ENCODE results near the gene CXCR6.

The CXCR6 gene

DNA sequence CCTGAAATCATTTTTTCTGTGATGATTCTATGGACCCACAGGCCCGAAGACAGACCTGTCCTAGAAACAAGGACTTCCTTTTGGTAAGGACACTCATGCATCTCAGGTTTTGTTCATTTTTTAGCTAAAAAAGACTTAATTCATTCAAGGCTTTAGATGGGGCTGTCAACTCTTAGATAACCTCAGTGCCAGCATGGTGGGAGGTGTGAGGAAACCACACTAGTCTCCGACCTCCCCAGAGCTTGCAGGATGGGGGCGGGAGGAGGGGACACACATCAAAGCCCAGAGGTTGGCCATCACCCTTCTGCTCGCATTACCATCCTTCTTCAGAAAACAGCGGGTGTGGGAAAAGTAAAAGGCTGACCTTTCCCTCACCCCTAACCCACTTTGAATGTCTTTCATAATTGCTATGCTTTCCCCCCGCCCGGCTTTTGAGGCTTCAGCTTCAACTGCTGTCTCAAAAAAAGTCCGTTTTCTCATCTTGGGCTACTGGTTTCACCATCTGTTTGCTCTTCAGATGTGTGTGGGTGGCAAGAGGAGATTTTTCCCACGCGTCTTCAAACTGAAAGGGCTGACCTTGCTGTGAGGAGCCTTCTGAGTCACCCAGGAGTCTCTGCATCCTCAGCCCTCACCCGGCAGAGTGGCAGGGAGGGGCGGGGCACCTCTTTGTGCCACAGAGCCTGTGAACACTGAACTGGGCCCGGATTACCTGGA lies 27.6 kb upstream of the CXCR6 start:
- no peak for TF ChIP-seq USF1 (IDR thresholded peaks at IDR 0.05)
- no peak for TF ChIP-seq CREB1 (IDR thresholded peaks at IDR 0.05; ENCODE audit: low read depth)

DNA sequence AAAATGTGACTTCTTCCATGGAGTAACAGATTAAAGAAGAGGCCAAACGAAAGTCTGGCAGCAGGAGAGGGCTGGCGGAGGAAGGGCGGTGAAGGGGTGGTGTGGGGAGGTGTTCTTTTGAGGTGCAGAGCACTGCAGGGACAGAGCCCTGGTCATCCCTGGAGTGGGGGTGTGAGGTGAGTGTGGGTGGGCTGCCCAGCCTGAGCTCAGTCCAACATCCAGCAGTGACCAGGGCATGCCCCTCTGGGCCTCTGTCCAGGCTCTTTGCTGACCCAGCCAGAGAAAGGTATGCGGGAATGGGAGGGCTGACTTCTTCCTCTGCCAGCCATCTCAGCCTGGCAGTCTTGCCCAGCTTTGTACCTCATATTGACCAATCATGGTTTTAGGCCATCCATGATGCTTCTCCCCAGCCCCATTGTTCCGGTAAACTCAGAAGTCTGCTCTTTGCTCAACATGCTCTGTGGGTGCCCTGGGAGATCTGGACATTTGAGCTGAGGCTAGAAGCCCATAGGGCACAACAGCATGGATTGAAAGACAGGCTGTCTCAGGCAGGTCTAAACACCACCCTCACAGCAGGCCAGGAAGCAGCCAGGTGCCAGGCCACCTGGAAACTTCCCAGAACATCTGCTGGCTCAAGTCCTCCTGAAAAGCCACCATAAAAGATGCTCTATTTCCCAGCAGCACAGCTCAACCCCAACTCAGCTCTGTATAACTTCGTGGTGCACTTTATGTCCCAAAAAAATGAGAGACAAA lies 25.9 kb upstream of the CXCR6 start:
- TF ChIP-seq FOXM1 (IDR thresholded peaks at IDR 0.05; ENCODE audit: borderline replicate concordance, low read depth) = no peak
- no peak for TF ChIP-seq ZBTB7A (IDR thresholded peaks at IDR 0.05; ENCODE audit: low read depth)
- TF ChIP-seq RAD21 (IDR thresholded peaks at IDR 0.05; ENCODE audit: low read depth) = no peak
- TF ChIP-seq CEBPB (IDR thresholded peaks at IDR 0.05) = no peak
- TF ChIP-seq, protein P1, sequence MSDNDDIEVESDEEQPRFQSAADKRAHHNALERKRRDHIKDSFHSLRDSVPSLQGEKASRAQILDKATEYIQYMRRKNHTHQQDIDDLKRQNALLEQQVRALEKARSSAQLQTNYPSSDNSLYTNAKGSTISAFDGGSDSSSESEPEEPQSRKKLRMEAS (IDR thresholded peaks at IDR 0.05) = no peak
- TF ChIP-seq TAF1 (IDR thresholded peaks at IDR 0.05; ENCODE audit: low read depth) = no peak
- no peak for TF ChIP-seq CREB1 (IDR thresholded peaks at IDR 0.05; ENCODE audit: low read depth)
- TF ChIP-seq TCF12 (IDR thresholded peaks at IDR 0.05; ENCODE audit: low read depth) = no peak
- TF ChIP-seq NFIC (IDR thresholded peaks at IDR 0.05) = no peak
- TF ChIP-seq YY1 (IDR thresholded peaks at IDR 0.05; ENCODE audit: low read depth) = no peak
- TF ChIP-seq TEAD4 (IDR thresholded peaks at IDR 0.05) = no peak

GRCh38 chr3:45921158-45922038 lies 21.9 kb upstream of the CXCR6 start:
- no peak for TF ChIP-seq EGR1 (IDR thresholded peaks at IDR 0.05)
- no peak for TF ChIP-seq TCF12 (IDR thresholded peaks at IDR 0.05; ENCODE audit: low read depth)
- TF ChIP-seq EP300 (IDR thresholded peaks at IDR 0.05; ENCODE audit: borderline replicate concordance) = no peak
- TF ChIP-seq YY1 (IDR thresholded peaks at IDR 0.05; ENCODE audit: low read depth) = no peak
- TF ChIP-seq, protein P1 (IDR thresholded peaks at IDR 0.05) = no peak
- TF ChIP-seq ZBTB7A (IDR thresholded peaks at IDR 0.05; ENCODE audit: low read depth) = no peak
- TF ChIP-seq, protein P2, sequence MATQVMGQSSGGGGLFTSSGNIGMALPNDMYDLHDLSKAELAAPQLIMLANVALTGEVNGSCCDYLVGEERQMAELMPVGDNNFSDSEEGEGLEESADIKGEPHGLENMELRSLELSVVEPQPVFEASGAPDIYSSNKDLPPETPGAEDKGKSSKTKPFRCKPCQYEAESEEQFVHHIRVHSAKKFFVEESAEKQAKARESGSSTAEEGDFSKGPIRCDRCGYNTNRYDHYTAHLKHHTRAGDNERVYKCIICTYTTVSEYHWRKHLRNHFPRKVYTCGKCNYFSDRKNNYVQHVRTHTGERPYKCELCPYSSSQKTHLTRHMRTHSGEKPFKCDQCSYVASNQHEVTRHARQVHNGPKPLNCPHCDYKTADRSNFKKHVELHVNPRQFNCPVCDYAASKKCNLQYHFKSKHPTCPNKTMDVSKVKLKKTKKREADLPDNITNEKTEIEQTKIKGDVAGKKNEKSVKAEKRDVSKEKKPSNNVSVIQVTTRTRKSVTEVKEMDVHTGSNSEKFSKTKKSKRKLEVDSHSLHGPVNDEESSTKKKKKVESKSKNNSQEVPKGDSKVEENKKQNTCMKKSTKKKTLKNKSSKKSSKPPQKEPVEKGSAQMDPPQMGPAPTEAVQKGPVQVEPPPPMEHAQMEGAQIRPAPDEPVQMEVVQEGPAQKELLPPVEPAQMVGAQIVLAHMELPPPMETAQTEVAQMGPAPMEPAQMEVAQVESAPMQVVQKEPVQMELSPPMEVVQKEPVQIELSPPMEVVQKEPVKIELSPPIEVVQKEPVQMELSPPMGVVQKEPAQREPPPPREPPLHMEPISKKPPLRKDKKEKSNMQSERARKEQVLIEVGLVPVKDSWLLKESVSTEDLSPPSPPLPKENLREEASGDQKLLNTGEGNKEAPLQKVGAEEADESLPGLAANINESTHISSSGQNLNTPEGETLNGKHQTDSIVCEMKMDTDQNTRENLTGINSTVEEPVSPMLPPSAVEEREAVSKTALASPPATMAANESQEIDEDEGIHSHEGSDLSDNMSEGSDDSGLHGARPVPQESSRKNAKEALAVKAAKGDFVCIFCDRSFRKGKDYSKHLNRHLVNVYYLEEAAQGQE (IDR thresholded peaks at IDR 0.05; ENCODE audit: low read depth) = no peak

DNA sequence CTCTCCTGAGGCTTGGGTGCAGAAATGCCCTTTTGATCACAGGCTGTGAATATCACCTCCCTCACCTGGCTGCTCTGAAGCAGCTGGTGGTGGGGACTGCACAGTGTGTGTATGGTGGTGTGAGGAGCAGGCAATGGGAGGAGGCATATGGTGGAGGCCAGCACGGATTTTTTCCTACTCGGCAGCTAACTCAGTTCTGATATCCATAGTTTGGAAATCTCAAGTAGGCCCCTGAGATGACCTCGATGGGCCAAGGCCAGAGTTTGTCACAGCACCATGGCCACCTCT lies 21.3 kb upstream of the CXCR6 start:
- no peak for TF ChIP-seq CEBPB (IDR thresholded peaks at IDR 0.05)
- TF ChIP-seq YY1 (IDR thresholded peaks at IDR 0.05; ENCODE audit: low read depth) = no peak
- TF ChIP-seq RAD21 (IDR thresholded peaks at IDR 0.05; ENCODE audit: low read depth) = no peak
- no peak for TF ChIP-seq EGR1 (IDR thresholded peaks at IDR 0.05)
- TF ChIP-seq TAF1 (IDR thresholded peaks at IDR 0.05; ENCODE audit: low read depth) = no peak
- TF ChIP-seq ZBTB7A (IDR thresholded peaks at IDR 0.05; ENCODE audit: low read depth) = no peak
- no peak for TF ChIP-seq USF1 (IDR thresholded peaks at IDR 0.05)
- no peak for TF ChIP-seq FOXM1 (IDR thresholded peaks at IDR 0.05; ENCODE audit: borderline replicate concordance, low read depth)
- no peak for TF ChIP-seq CREB1 (IDR thresholded peaks at IDR 0.05; ENCODE audit: low read depth)
- TF ChIP-seq TEAD4 (IDR thresholded peaks at IDR 0.05) = no peak
- TF ChIP-seq NFIC (IDR thresholded peaks at IDR 0.05) = no peak
- TF ChIP-seq, protein P1 (IDR thresholded peaks at IDR 0.05) = no peak
- TF ChIP-seq TCF12 (IDR thresholded peaks at IDR 0.05; ENCODE audit: low read depth) = no peak
- TF ChIP-seq, protein P2 (IDR thresholded peaks at IDR 0.05; ENCODE audit: low read depth) = no peak
- TF ChIP-seq EP300 (IDR thresholded peaks at IDR 0.05; ENCODE audit: borderline replicate concordance) = no peak

DNA sequence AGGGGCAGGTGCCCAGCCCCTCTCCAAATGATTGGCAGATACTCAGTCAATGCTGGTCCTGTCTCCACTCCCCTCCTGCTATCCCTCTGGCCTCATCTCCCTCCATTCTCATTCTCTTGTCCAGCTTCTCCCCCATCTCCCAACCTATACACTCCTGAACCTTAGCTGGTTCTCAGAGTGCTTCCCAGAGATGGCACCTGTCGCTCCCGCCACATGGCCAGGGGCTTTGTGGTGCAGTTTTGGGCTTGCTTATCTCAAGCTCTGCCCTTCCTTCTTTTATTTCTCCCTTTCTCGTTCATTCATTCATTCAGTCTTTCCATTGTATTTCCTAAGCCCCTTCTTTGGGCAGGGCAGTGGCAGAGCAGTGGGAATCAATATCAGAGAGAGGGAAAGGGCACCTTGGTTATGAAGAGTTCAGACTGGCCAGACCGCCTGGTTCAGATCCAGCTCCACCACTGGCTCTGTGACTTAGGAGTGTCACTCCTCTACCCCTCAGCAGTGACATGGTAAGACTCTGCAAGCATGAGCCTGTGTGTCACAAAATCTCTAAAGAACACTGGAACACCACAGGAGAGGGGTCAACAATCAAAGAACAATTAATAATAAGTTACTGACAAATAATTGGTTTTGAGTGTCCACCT lies 20.2 kb upstream of the CXCR6 start:
- no peak for TF ChIP-seq NFIC (IDR thresholded peaks at IDR 0.05)

All from Ishikawa (cell line).